ENCODE measurements around the gene ANGPTL4. TPM values are rescaled to one million over a fixed set of nuclear protein-coding genes. Genes with fewer than 3 reads are reported as not detected.
A peak's percentile ranks its signal among the peaks of the same experiment; 100 is the strongest.

The ANGPTL4 gene
- total RNA-seq, 3 donors from 2014 or later, result 90.9 to 186 (median 118) TPM

DNA sequence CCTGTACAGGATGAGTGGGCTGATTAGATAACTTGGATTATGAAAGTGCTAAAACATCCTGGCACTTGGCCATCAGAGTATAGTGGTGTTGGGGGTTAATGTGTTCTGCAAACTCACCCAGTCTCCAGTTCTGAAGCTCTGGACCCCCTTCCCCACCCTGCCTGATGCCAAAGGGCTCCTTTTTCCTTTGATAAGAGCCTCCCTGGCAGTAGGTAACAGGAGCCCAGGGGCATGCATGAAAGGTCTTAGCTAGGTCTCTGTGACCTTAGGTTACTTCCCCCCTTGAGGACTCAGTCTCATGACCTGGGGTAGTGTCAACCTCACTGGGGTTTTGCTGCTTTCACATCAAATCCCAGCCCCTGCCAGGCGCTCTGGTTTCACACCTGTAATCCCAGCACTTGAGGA lies 40.2 kb upstream of the ANGPTL4 start:
- Histone ChIP-seq H3K9me3 (no peaks in the 10 kb centered on the region), H3K27ac (peak overlapping the region in 1 of 2 donors; percentile 52)

DNA sequence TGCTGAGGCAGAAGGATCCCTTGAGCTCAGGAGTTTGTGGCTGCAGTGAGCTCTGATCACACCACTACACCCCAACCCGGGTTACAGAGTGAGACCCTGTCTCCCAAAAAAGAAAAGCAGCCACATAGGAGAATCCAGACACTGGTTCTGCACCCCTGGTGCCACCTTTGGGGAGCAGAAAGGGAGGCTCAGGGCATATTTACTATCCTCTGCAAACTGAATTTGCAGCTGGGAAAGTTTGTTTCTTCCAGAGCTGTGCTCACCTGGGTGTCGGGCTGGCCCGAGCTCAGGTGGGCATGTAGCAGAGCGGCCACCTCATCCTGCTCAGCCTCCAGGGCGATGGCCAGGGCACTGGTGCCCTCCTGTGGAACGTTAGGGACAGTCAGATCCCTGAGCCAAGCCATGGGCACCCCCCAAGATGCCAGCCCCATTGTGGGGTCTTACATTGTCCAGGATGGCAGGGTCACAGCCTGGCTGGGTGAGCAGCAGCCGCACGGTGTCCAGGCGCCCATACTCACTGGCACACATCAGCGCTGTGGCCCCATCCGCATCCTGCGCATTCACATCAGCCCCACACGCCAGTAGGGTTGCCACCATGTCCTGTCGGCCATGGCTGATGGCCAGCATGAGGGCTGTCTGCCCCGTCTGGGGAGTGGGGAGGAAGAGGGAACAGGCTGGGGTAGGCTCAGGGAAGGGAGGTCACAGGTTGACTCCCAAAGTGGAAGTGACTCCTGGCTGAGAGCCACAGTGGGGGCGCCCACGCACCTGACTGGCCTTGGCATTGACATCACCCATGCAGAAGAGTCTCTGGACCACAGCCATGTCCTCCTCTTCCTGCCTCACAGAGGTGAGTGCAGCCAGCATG lies 39.5 kb upstream of the ANGPTL4 start:
- DNase-seq (ENCODE audit: low spot score in 2 of 2), result no peak
- Histone ChIP-seq H3K4me3 (no peak overlapping the region), H3K36me3 (no peaks in the 10 kb centered on the region), H3K9me3 (no peaks in the 10 kb centered on the region), H3K27me3 (no peaks in the 10 kb centered on the region), H3K4me1 (peaks cover 0 to 14% of the 10 kb centered on the region in 2 donors), H3K27ac (peak overlapping the region; percentile 21 to 52)
- TF ChIP-seq, protein P1, sequence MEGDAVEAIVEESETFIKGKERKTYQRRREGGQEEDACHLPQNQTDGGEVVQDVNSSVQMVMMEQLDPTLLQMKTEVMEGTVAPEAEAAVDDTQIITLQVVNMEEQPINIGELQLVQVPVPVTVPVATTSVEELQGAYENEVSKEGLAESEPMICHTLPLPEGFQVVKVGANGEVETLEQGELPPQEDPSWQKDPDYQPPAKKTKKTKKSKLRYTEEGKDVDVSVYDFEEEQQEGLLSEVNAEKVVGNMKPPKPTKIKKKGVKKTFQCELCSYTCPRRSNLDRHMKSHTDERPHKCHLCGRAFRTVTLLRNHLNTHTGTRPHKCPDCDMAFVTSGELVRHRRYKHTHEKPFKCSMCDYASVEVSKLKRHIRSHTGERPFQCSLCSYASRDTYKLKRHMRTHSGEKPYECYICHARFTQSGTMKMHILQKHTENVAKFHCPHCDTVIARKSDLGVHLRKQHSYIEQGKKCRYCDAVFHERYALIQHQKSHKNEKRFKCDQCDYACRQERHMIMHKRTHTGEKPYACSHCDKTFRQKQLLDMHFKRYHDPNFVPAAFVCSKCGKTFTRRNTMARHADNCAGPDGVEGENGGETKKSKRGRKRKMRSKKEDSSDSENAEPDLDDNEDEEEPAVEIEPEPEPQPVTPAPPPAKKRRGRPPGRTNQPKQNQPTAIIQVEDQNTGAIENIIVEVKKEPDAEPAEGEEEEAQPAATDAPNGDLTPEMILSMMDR (IDR thresholded peaks at IDR 0.05), result no peak
- TF ChIP-seq POLR2AphosphoS5 (IDR thresholded peaks at IDR 0.05), result peak in 1 of 3 donors; percentile 59
- intact Hi-C loops (cut with DNase I; ENCODE audit: low total_unique reads), result no loop called here

More for the DNA sequence above, 40.2 kb upstream of the ANGPTL4 start:
- no peaks in the 10 kb centered on the region for H3K27me3 ChIP-seq
- intact Hi-C loops (cut with DNase I; ENCODE audit: low total_unique reads), result no loop called here
- no peaks in the 10 kb centered on the region for H3K36me3 ChIP-seq
- H3K4me1 ChIP-seq, result peaks cover 0 to 14% of the 10 kb centered on the region in 2 donors
- TF ChIP-seq POLR2A (IDR thresholded peaks at IDR 0.05), result no peak
- no peak for TF ChIP-seq POLR2AphosphoS5 (IDR thresholded peaks at IDR 0.05)
- TF ChIP-seq, protein P1 (IDR thresholded peaks at IDR 0.05), result no peak
- no peak for DNase-seq (ENCODE audit: low spot score in 2 of 2)
- H3K4me3 ChIP-seq, result no peak overlapping the region

DNA sequence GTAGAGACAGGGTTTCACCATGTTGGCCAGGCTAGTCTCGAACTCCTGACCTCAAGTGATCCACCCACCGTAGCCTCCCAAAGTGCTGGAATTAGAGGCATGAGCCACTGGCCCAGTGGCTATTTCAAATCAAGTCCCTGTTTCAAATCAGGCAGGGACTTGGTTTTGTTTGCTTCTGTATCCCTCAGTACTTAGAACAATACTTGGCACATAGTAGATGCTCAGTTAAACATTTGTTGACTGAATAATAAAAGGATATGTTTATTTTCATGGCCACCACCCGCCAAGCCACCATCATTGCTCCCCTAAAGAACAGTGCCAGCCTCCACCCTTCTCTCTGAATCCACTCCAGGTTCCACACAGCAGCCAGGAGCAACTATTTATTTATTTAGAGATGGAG lies 38.5 kb upstream of the ANGPTL4 start:
- no peaks in the 10 kb centered on the region for H3K9me3 ChIP-seq
- no peak overlapping the region for H3K4me3 ChIP-seq
- H3K27ac ChIP-seq, result no peak overlapping the region
- intact Hi-C loops (cut with DNase I; ENCODE audit: low total_unique reads), result no loop called here
- no peaks in the 10 kb centered on the region for H3K36me3 ChIP-seq
- no peak for DNase-seq (ENCODE audit: low spot score in 2 of 2)
- no peaks in the 10 kb centered on the region for H3K27me3 ChIP-seq
- H3K4me1 ChIP-seq, result peaks cover 0 to 10% of the 10 kb centered on the region in 2 donors
- TF ChIP-seq, protein P1 (IDR thresholded peaks at IDR 0.05), result no peak

DNA sequence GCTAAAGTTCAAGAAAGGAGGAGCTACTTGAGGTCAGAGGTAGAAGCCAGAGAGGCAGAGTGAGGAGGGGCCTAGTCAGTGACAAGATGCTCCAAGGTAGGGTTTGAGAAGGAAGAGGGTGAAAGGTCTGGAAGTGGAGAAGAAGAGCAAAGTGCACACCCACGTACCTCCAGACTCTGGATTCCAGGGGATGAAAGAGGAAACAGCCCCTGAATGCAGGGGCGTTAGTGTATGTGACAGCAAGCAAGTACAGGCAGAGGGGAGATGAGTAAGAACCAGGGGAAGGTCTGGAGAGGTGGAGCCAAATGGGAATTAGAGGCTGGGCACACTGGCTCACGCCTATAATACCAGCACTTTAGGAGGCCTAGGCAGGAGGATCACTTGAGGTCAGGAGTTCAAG lies 34.0 kb upstream of the ANGPTL4 start:
- no peak overlapping the region for H3K27ac ChIP-seq
- no peaks in the 10 kb centered on the region for H3K9me3 ChIP-seq
- H3K27me3 ChIP-seq, result peaks cover 10 to 22% of the 10 kb centered on the region in 2 donors
- no peak for DNase-seq (ENCODE audit: low spot score in 2 of 2)
- peaks cover 4 to 7% of the 10 kb centered on the region in 2 donors for H3K4me1 ChIP-seq
- no peak for TF ChIP-seq POLR2A (IDR thresholded peaks at IDR 0.05)
- no peak for TF ChIP-seq POLR2AphosphoS5 (IDR thresholded peaks at IDR 0.05)
- TF ChIP-seq, protein P1 (IDR thresholded peaks at IDR 0.05), result no peak
- H3K36me3 ChIP-seq, result no peaks in the 10 kb centered on the region
- H3K4me3 ChIP-seq, result no peak overlapping the region
- intact Hi-C loops (cut with DNase I; ENCODE audit: low total_unique reads), result no loop called here

DNA sequence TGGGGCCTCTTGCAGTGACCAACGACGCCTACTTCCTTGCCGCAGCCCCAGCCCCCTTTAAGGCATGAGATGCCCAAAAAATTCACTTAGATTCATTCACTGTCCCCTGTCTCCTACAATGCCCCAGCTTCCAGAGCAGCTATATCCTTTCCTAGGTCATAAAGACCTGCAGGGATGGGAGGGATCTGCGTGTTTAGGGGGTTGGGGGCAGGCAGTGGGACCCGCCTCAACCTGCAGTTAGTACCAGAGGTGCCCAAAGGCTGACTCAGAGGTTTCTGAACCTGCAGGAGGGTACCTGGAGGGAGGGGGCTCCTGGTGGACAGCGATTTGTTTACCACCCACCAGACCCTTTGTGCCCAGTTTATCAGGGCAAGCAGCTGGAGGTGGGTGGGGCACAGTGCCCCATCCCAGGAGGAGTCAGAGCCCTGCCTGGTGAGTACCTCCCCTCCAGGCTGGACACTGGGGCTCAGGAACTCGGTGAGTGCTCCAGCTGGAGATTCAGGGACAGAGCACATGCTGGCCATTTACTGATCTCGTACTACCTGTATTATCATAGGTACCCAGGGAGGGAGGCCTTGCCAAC lies 32.6 kb upstream of the ANGPTL4 start:
- Histone ChIP-seq H3K27ac (no peak overlapping the region), H3K4me1 (peaks cover 7 to 8% of the 10 kb centered on the region in 2 donors)

More for the DNA sequence above, 32.6 kb upstream of the ANGPTL4 start:
- peaks cover 10 to 31% of the 10 kb centered on the region in 2 donors for H3K27me3 ChIP-seq
- no peak for DNase-seq (ENCODE audit: low spot score in 2 of 2)
- H3K36me3 ChIP-seq, result no peaks in the 10 kb centered on the region
- TF ChIP-seq POLR2AphosphoS5 (IDR thresholded peaks at IDR 0.05) (no peak), POLR2A (IDR thresholded peaks at IDR 0.05) (no peak)
- TF ChIP-seq, protein P1 (IDR thresholded peaks at IDR 0.05), result no peak
- intact Hi-C loops (cut with DNase I; ENCODE audit: low total_unique reads), result no loop called here
- no peaks in the 10 kb centered on the region for H3K9me3 ChIP-seq
- no peak overlapping the region for H3K4me3 ChIP-seq

Data from breast epithelium (tissue), 4 donors.